Stimulated activated CD8-positive, alpha-beta memory T cell treated with anti-CD3 and anti-CD28 coated beads, Interleukin-15, amount 100 ng/mL, for 4 hours (primary cell): Measurements from ENCODE around the gene ARHGDIB.
A peak's percentile ranks its signal among the peaks of the same experiment; 100 is the strongest.

Experiments
- DNase-seq, 2 donors: peaks; one replicate each; pipeline ENCODE4 v3.0.0-alpha.2; 2020; ENCODE audit warnings: low read depth in 2 of 2

The ARHGDIB gene

DNA sequence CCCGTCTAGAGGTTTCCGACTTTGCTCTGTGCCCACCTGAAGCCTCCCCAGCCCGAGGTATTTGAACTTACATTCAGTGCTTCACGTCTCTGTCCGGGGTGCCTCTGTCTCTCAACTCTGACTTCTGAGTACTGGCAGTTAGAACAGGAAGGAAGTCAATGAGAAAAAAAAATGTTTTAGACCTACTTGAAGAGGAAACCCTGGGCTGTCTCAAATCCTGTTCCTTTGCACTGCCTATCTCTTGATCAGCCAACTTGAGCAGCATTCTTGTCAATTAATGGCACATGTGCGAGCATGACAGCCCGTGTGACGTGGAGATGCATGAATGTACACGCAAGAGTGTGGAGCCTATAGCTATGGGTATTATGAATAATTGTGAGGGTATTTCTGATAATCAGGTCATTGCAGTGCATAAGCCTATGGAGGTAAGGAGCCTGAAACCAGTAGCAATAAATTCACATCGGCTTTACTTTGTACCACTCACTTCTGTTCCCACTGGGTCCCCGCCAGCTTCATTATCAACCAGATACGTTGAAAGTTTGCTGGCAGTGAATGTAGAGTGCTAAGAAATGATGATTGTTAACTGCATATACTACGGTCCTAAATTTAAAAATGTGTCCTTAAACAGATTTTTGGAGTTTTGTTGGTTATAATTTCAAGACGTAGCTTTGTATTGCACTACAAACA lies at the start of gene ARHGDIB:
ARHGDIB (minus strand) TSS at position 136 of the 687 bp plus-strand sequence. CDS start 10,889 bp downstream, outside the sequence.
- DNase-seq, result peak; percentile 46 to 62

GRCh38 chr12:15011162-15011561 lies 49.8 kb upstream of the ARHGDIB start:
- no peak for DNase-seq

GRCh38 chr12:15007551-15007950 lies 46.1 kb upstream of the ARHGDIB start:
- no peak for DNase-seq

- no peak for DNase-seq
Observed at GRCh38 chr12:15005064-15005463, 43.7 kb upstream of the ARHGDIB start.

- DNase-seq, result no peak
Observed at GRCh38 chr12:15004421-15004820, 43.0 kb upstream of the ARHGDIB start.

DNA sequence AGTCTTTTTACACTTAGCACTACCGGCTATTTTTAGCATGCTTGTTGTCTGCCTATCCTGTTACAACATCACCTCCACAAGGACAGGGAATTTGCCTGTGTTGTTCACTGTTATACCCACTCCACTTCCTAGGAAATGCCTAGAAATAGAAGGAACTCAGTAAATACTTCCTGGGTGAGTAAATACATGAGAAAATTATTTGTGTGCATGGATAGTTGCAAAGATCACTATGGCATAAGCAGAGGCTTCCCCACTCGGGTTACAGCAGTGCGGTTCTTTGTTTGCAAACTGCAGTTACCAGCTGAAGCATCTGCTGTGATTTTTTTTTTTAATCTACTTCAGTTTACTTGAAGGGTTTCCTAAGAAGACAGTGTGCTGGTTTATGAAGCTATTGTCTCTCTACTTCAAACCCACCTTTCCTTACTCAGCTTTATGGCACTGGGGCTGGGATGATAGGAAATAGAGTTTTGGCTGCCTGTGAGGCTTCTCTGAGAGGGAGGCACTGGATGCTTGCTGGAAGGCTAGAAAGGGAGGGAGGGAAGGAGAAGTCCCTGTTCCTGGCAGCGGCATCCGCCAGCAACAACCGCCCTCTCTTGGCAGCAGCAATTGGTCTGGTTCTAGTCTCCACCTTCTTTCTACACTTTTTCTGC lies 40.5 kb upstream of the ARHGDIB start:
- DNase-seq, result no peak

DNA sequence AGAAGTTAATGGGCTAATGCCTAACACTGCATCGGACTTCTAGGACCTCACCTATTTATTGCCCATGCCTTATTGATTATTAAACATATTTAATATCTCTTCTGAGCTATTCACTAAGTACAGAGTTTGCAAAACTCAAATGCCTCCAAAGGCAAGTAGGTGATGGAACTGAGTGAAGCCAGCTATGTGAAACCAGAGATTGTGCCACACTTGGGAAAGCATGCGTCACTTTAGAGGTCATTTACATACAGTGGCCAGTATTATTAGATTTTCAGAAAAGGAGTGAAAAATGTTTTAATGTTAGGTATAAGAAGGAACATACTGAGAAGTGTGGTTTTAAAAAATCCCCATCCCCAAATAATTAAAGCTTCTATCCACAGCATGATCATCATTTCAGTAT lies 39.2 kb upstream of the ARHGDIB start:
- DNase-seq, result no peak

GRCh38 chr12:14999695-15000365 lies 38.4 kb upstream of the ARHGDIB start:
- DNase-seq, result no peak

DNA sequence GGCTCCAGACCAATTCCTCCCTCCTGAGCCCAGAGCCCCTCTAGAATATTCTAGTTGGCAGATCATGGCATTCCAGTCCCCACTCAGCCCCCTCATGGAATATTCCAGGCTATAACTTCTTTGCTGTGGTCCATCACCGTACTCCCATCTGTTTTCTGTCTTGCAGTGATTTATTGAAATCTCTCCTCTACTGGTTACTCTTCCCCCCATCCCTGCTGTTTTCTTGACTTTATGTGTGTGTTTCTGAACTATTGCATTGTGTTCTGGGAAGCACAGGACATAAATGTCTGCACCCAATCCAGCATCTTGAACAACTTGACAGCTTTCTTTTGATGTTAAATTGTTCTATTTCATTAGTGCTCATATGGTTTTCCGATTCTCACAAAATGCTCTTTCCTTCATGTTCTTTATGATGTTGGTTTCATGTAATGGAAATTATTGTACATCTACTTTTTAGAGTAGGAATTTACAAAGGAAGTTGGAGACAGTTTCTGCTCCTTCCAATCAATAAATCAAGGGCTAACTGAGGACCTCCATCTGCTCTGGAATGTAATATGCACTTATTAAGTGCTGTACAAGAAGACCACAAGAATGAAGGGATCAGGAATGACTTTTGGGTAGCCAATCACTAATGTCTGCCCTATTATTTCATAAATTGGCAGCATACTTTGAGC lies 37.8 kb upstream of the ARHGDIB start:
- no peak for DNase-seq

GRCh38 chr12:14997998-14998397 lies 36.6 kb upstream of the ARHGDIB start:
- no peak for DNase-seq

DNA sequence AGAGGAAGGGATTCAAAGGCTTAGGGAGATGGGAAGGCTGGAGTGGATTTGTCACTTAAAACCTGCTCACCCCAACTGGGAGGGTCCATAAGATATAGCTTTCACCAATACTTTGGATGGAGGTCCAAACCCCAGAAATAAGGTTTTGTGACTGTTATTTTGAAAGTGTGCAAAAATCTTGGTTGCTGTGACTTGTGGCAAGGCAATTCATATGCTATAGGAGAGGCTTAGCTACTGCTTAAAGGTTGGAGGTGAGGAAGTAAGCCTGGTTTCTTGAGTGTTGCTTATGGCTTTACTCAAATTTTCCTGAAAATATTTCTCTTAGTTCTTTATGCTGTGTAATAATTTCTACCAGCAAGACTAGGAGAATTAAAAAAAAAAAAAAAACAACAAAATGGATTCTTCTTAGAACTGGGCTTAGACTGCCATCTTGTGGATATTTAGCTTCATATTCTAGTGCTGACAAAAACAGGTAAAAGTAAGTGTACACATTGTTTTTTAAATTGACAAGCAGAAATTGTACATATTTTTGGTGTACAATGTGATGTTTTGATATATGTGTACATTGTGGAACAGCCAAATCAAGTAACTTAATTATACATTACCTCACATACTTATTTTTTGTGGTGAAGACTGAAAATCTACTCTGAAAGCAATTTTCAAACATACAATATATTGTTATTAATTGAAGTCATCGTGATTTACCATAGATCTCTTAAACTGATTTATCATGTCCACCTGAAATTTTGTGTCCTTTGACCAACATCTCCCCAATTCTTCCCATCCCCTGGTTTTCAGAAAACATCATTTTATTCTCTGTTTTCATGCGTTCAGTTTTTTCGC lies 34.4 kb upstream of the ARHGDIB start:
- no peak for DNase-seq

- DNase-seq, result no peak
Observed at GRCh38 chr12:14994610-14995009, 33.2 kb upstream of the ARHGDIB start.

DNA sequence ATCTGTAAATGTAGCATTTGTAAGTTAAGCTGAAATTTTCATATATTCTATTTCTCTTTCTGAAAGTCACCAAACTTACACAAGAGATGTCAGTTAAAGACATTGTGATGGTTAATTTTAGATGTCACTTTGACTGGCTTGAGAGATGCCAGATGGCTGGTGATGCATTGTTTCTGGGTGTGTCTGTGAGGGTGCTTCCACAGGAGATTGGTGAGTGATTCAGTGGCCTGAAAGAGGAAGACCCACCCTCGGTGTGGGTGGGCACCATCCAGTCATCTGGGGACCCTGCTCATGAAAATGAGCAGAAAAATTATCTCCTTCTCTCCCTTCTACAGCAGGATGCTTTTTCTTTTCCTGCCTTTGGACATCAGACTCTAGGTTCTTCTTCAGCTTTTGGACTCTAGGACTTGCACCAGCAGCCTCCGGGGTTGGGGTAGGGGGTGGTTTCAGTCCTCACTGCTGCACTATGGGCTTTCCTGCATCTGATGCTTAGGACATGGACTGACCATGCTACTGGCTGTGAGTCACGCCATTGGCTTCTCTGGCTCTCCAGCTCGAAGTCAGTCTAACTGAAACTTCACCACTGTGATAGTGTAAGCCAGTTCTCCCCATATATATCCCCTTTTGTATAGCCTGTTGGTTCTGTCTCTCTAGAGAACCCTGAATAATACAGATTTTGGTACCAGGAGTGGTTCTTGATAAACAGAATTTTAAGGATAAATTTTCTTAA lies 32.3 kb upstream of the ARHGDIB start:
- peak in 1 of 2 donors; percentile 4 for DNase-seq

GRCh38 chr12:14993117-14993516 lies 31.7 kb upstream of the ARHGDIB start:
- DNase-seq, result no peak

DNA sequence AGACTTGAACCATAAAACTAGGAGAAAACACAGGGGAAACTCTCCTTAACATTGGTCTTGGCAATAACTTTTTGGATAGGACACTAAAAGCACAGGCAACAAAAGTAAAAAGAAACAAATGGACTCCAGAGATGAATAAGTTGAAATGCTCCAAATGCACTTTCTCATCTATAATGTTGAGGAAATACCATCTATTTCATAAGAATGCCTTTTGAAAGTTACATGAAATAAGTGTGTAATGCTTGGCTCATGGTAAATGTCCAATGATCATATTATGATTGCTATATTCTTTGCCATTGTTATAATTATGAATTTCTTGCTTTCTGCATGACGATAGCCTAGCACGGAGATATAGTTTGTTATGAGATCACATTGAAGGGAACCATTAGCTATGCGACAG lies 31.3 kb upstream of the ARHGDIB start:
- DNase-seq, result no peak

- DNase-seq, result no peak
Observed at GRCh38 chr12:14991069-14991468, 29.7 kb upstream of the ARHGDIB start.

GRCh38 chr12:14989790-14990189 lies 28.4 kb upstream of the ARHGDIB start:
- DNase-seq, result no peak

DNA sequence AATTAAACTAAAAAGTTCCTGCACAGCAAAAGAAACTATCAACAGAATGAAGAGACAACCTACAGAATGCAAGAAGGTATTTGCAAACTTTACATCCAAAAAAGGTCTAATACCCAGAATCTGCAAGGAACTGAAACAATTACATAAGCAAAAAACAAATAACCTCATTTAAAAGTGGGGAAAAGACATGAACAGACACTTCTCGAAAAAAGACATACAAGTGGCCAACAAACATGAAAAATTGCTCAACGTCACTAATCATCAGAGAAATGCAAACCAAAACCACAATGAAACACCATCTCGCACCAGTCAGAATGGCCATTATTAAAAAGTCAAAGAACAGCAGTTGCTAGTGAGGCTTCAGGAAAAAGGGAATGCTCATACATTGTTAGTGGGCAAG lies 26.6 kb upstream of the ARHGDIB start:
- no peak for DNase-seq

DNA sequence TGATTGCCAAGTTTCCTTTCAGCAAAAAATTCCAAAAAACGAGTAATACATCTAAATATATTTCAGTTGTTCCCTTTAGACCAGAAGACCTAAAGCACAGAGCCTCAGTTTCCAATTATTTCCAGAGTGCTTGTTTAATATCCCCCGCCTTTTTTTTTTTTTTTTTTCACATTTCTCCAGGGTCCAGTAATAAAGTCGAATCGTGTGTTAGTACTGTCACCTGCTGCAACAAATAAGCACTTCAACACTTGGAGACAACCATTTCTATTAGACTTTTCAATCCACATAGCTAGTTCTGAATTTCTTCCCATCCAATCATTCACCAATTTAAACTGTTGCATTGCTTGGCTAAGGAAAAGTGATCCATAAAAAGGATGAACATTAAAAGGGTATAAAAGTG lies 25.0 kb upstream of the ARHGDIB start:
- DNase-seq, result no peak

- no peak for DNase-seq
Observed at GRCh38 chr12:14984766-14985285, 23.4 kb upstream of the ARHGDIB start.

DNA sequence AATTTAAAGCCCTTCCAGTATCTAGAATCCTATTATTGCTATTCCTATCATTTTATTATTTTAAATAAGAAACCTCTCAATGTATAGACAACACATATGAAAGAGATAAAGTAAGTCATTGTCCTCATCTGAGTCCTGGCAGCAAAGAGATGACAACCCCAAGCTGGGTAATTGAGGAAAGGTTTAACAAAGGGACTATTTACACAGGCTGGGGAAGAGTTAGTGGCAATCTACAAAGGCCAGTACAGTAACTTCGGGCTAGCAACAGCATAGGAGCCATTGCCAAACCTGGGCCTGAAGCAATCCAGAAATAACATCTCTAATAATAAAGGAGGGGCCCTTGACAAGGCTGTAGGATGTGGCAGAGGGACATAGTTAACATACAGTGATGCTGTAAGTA lies 22.6 kb upstream of the ARHGDIB start:
- DNase-seq, result no peak
